ENCODE measurements around the gene EEA1.

- no peak for TF ChIP-seq CTCF (conservative IDR thresholded peaks at IDR 0.05; ENCODE audit: low read depth, low read length)
- no peak for TF ChIP-seq MAZ (IDR thresholded peaks at IDR 0.05; ENCODE audit: borderline replicate concordance, low read depth, low read length)
- no peak for TF ChIP-seq ELK1 (IDR thresholded peaks at IDR 0.05; ENCODE audit: borderline replicate concordance, low read depth, low read length)
- no peak for TF ChIP-seq POLR2A (IDR thresholded peaks at IDR 0.05; ENCODE audit: low read depth, low read length)
- TF ChIP-seq RCOR1 (IDR thresholded peaks at IDR 0.05; ENCODE audit: insufficient replicate concordance, low read length) = no peak
- no peak for TF ChIP-seq FOS (IDR thresholded peaks at IDR 0.05; ENCODE audit: low read depth, low read length)
Measured at GRCh38 chr12:92737855-92738850, 190.9 kb downstream of the EEA1 start.
